ENCODE data around the gene TBC1D8.

GRCh38 chr2:101185656-101186055, 34.5 kb upstream of the TBC1D8 start:
- TF ChIP-seq CTCF (IDR thresholded peaks at IDR 0.05) = no peak
- TF ChIP-seq POLR2A (IDR thresholded peaks at IDR 0.05) = no peak

Measured in esophagus squamous epithelium (tissue), 4 donors.